Muscle layer of duodenum (tissue), 2 donors: ENCODE measurements around the gene PTPRN2.

Experiments
- H3K27ac ChIP-seq: one replicate; pipeline ENCODE4 v1.7.0; 2013; ENCODE audit warnings: mild to moderate bottlenecking, low read length
- H3K27me3 ChIP-seq: one replicate; pipeline ENCODE4 v1.7.0; 2013; ENCODE audit warnings: low read depth, mild to moderate bottlenecking, control low read depth, low read length
- H3K36me3 ChIP-seq, 2 donors: one replicate each; pipeline ENCODE4 v1.7.0; 2013; ENCODE audit warnings: low read length in 2 of 2, control low read depth in 1 of 2, mild to moderate bottlenecking in 1 of 2; ENCODE audit not compliant: insufficient read depth in 2 of 2, control insufficient read depth in 1 of 2
- H3K4me1 ChIP-seq, 2 donors: one replicate each; pipeline ENCODE4 v1.7.0; 2013; ENCODE audit warnings: low read length in 2 of 2, mild to moderate bottlenecking in 2 of 2, control low read depth in 1 of 2, moderate library complexity in 1 of 2; ENCODE audit not compliant: insufficient read depth in 2 of 2, control insufficient read depth in 1 of 2
- H3K4me3 ChIP-seq, 2 donors: one replicate each; pipeline ENCODE4 v1.7.0; 2013; ENCODE audit warnings: low read length in 2 of 2, low read depth in 1 of 2, mild to moderate bottlenecking in 1 of 2
- H3K9me3 ChIP-seq, 2 donors: one replicate each; pipeline ENCODE4 v1.7.0; 2013; ENCODE audit warnings: low read length in 2 of 2, control low read depth in 1 of 2, mild to moderate bottlenecking in 1 of 2; ENCODE audit not compliant: control insufficient read depth in 1 of 2
- donor health status: healthy.

The PTPRN2 gene

GRCh38 chr7:158123214-158123613 lies 464.4 kb downstream of the PTPRN2 start:
- H3K27me3 ChIP-seq = no peaks in the 10 kb centered on the region
- H3K27ac ChIP-seq = no peak overlapping the region
- no peaks in the 10 kb centered on the region for H3K4me1 ChIP-seq
- H3K4me3 ChIP-seq = no peak overlapping the region
- H3K36me3 ChIP-seq = no peaks in the 10 kb centered on the region
- peaks cover 0 to 15% of the 10 kb centered on the region in 2 donors for H3K9me3 ChIP-seq

- peaks cover 0 to 27% of the 10 kb centered on the region in 2 donors for H3K9me3 ChIP-seq
- H3K4me3 ChIP-seq = no peak overlapping the region
- H3K36me3 ChIP-seq = no peaks in the 10 kb centered on the region
- H3K4me1 ChIP-seq = no peaks in the 10 kb centered on the region
- H3K27ac ChIP-seq = no peak overlapping the region
- H3K27me3 ChIP-seq = no peaks in the 10 kb centered on the region
Measured at GRCh38 chr7:158121441-158122045, 466.1 kb downstream of the PTPRN2 start.

GRCh38 chr7:158120716-158121115 lies 466.9 kb downstream of the PTPRN2 start:
- H3K4me1 ChIP-seq = no peaks in the 10 kb centered on the region
- no peaks in the 10 kb centered on the region for H3K27me3 ChIP-seq
- no peaks in the 10 kb centered on the region for H3K36me3 ChIP-seq
- no peak overlapping the region for H3K27ac ChIP-seq
- no peak overlapping the region for H3K4me3 ChIP-seq
- H3K9me3 ChIP-seq = peaks cover 2 to 33% of the 10 kb centered on the region in 2 donors

- H3K27ac ChIP-seq = no peak overlapping the region
- H3K36me3 ChIP-seq = no peaks in the 10 kb centered on the region
- H3K9me3 ChIP-seq = peaks cover 6 to 35% of the 10 kb centered on the region in 2 donors
- no peak overlapping the region for H3K4me3 ChIP-seq
- H3K4me1 ChIP-seq = no peaks in the 10 kb centered on the region
- no peaks in the 10 kb centered on the region for H3K27me3 ChIP-seq
Measured at GRCh38 chr7:158120316-158120715, 467.3 kb downstream of the PTPRN2 start.

- no peak overlapping the region for H3K27ac ChIP-seq
- H3K9me3 ChIP-seq = peaks cover 7 to 39% of the 10 kb centered on the region in 2 donors
- peak overlapping the region in 1 of 2 donors; percentile 11 for H3K4me3 ChIP-seq
- H3K4me1 ChIP-seq = no peaks in the 10 kb centered on the region
- H3K27me3 ChIP-seq = no peaks in the 10 kb centered on the region
- no peaks in the 10 kb centered on the region for H3K36me3 ChIP-seq
Measured at GRCh38 chr7:158117341-158118222, 470.0 kb downstream of the PTPRN2 start.

- H3K27ac ChIP-seq = no peak overlapping the region
- H3K4me1 ChIP-seq = no peaks in the 10 kb centered on the region
- peaks cover 7 to 39% of the 10 kb centered on the region in 2 donors for H3K9me3 ChIP-seq
- no peaks in the 10 kb centered on the region for H3K27me3 ChIP-seq
- no peaks in the 10 kb centered on the region for H3K36me3 ChIP-seq
- peak overlapping the region in 1 of 2 donors; percentile 11 for H3K4me3 ChIP-seq
Measured at GRCh38 chr7:158116235-158116634, 471.4 kb downstream of the PTPRN2 start.

GRCh38 chr7:158114056-158114850 lies 473.4 kb downstream of the PTPRN2 start:
- no peak overlapping the region for H3K4me3 ChIP-seq
- H3K9me3 ChIP-seq = peaks cover 7 to 34% of the 10 kb centered on the region in 2 donors

GRCh38 chr7:158113321-158114025 lies 474.1 kb downstream of the PTPRN2 start:
- Histone ChIP-seq H3K4me3 (no peak overlapping the region), H3K36me3 (no peaks in the 10 kb centered on the region), H3K4me1 (no peaks in the 10 kb centered on the region), H3K9me3 (peaks cover 7 to 30% of the 10 kb centered on the region in 2 donors), H3K27ac (no peak overlapping the region), H3K27me3 (no peaks in the 10 kb centered on the region)

More at GRCh38 chr7:158114056-158114850, 473.4 kb downstream of the PTPRN2 start:
- Histone ChIP-seq H3K27me3 (no peaks in the 10 kb centered on the region), H3K27ac (no peak overlapping the region), H3K36me3 (no peaks in the 10 kb centered on the region), H3K4me1 (no peaks in the 10 kb centered on the region)

GRCh38 chr7:158112571-158113320 lies 474.9 kb downstream of the PTPRN2 start:
- no peak overlapping the region for H3K27ac ChIP-seq
- H3K4me3 ChIP-seq = no peak overlapping the region
- peaks cover 7 to 28% of the 10 kb centered on the region in 2 donors for H3K9me3 ChIP-seq
- no peaks in the 10 kb centered on the region for H3K27me3 ChIP-seq
- no peaks in the 10 kb centered on the region for H3K4me1 ChIP-seq
- H3K36me3 ChIP-seq = no peaks in the 10 kb centered on the region

- H3K36me3 ChIP-seq = no peaks in the 10 kb centered on the region
- H3K9me3 ChIP-seq = peaks cover 7 to 22% of the 10 kb centered on the region in 2 donors
Measured at GRCh38 chr7:158111906-158112570, 475.6 kb downstream of the PTPRN2 start.

More at GRCh38 chr7:158111906-158112570, 475.6 kb downstream of the PTPRN2 start:
- H3K27ac ChIP-seq = no peak overlapping the region
- H3K4me3 ChIP-seq = no peak overlapping the region
- H3K27me3 ChIP-seq = no peaks in the 10 kb centered on the region
- H3K4me1 ChIP-seq = no peaks in the 10 kb centered on the region
